ENCODE data around the gene BCKDK. TPM values are rescaled to one million over a fixed set of nuclear protein-coding genes. Genes with fewer than 3 reads are reported as not detected.

Gene BCKDK
- total and polyA plus RNA-seq, 4 donors = 16.2 to 61.8 (median 33.9) TPM

DNA sequence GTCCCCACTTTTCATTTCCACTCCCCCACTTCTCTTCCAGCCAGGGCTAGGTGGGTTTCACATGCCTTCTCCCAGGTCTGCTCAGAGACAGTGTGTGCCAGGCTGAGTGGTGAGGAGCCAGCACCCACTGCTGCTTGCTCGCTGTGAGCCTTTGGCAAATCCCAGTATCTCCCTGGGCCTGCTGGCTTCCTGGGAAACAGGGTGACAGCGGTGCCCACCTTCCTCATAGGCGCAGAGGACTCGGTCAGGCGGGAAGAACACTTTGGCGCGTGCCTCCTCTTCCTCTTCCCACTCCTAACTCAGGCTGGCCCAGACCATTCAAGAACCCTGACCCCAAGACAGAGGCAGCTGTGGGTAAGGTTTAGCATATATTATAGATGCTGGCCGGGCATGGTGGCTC, 19.0 kb upstream of the BCKDK start:
- Histone ChIP-seq H3K36me3 (ENCODE audit: control insufficient read depth in 4 of 4, insufficient read depth in 4 of 4, low read length in 4 of 4) (peaks cover 0 to 22% (median 2%) of the 10 kb centered on the region in 4 donors), H3K4me1 (ENCODE audit: control insufficient read depth in 5 of 5, insufficient read depth in 5 of 5, low read length in 5 of 5) (peaks cover 0 to 4% (median 3%) of the 10 kb centered on the region in 5 donors), H3K27me3 (ENCODE audit: control insufficient read depth in 3 of 3, insufficient read depth in 3 of 3, low read length in 2 of 3) (no peaks in the 10 kb centered on the region), H3K27ac (ENCODE audit: low read depth in 1 of 2, low read length in 1 of 2) (no peak overlapping the region), H3K9ac (ENCODE audit: insufficient read depth in 1 of 2, low read length in 2 of 2) (no peak overlapping the region), H3K4me3 (no peak overlapping the region), H3K9me3 (ENCODE audit: control insufficient read depth in 4 of 4, insufficient read depth in 3 of 4, low read length in 3 of 4) (no peaks in the 10 kb centered on the region)
- WGBS, 2 donors = 89 to 95% methylated on average over 8 of the region's 8 CpGs
- DNase-seq (no peak), ATAC-seq (ENCODE audit: insufficient read depth, low FRiP score) (no peak)
- TF ChIP-seq, protein P1, sequence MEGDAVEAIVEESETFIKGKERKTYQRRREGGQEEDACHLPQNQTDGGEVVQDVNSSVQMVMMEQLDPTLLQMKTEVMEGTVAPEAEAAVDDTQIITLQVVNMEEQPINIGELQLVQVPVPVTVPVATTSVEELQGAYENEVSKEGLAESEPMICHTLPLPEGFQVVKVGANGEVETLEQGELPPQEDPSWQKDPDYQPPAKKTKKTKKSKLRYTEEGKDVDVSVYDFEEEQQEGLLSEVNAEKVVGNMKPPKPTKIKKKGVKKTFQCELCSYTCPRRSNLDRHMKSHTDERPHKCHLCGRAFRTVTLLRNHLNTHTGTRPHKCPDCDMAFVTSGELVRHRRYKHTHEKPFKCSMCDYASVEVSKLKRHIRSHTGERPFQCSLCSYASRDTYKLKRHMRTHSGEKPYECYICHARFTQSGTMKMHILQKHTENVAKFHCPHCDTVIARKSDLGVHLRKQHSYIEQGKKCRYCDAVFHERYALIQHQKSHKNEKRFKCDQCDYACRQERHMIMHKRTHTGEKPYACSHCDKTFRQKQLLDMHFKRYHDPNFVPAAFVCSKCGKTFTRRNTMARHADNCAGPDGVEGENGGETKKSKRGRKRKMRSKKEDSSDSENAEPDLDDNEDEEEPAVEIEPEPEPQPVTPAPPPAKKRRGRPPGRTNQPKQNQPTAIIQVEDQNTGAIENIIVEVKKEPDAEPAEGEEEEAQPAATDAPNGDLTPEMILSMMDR (IDR thresholded peaks at IDR 0.05; ENCODE audit: control extremely low read depth, extremely low read depth) = no peak

DNA sequence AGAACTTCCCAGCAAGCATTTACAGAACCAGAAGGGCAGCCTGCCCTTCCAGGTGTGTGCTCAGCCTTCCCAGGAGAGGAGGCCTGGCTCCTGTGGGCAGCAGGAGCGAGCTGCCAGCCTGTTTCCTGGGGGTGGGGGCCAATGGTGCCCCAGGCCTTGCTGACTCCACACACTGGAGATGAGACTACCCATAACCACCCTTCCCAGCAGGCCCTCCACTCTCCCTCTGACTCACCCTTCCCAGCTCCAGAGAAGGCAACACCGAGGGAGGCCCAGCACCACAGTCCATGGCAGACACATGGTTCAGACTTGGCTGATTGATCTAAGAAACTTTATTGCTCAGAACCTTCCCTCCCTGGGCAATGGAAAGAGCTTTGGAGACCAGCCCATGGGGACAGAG, 17.6 kb upstream of the BCKDK start:
- TF ChIP-seq, protein P1 (IDR thresholded peaks at IDR 0.05; ENCODE audit: control extremely low read depth, extremely low read depth) = no peak
- 91 to 97% methylated on average over 2 of the region's 2 CpGs for WGBS, 2 donors
- peaks cover 0 to 4% (median 3%) of the 10 kb centered on the region in 5 donors for H3K4me1 ChIP-seq (ENCODE audit: control insufficient read depth in 5 of 5, insufficient read depth in 5 of 5, low read length in 5 of 5)
- no peak overlapping the region for H3K9ac ChIP-seq (ENCODE audit: insufficient read depth in 1 of 2, low read length in 2 of 2)
- H3K27ac ChIP-seq (ENCODE audit: low read depth in 1 of 2, low read length in 1 of 2) = no peak overlapping the region
- peaks cover 0 to 13% (median 2%) of the 10 kb centered on the region in 4 donors for H3K36me3 ChIP-seq (ENCODE audit: control insufficient read depth in 4 of 4, insufficient read depth in 4 of 4, low read length in 4 of 4)
- ATAC-seq (ENCODE audit: insufficient read depth, low FRiP score) (no peak), DNase-seq (no peak)
- no peaks in the 10 kb centered on the region for H3K27me3 ChIP-seq (ENCODE audit: control insufficient read depth in 3 of 3, insufficient read depth in 3 of 3, low read length in 2 of 3)
- H3K4me3 ChIP-seq = no peak overlapping the region
- H3K9me3 ChIP-seq (ENCODE audit: control insufficient read depth in 4 of 4, insufficient read depth in 3 of 4, low read length in 3 of 4) = no peaks in the 10 kb centered on the region

DNA sequence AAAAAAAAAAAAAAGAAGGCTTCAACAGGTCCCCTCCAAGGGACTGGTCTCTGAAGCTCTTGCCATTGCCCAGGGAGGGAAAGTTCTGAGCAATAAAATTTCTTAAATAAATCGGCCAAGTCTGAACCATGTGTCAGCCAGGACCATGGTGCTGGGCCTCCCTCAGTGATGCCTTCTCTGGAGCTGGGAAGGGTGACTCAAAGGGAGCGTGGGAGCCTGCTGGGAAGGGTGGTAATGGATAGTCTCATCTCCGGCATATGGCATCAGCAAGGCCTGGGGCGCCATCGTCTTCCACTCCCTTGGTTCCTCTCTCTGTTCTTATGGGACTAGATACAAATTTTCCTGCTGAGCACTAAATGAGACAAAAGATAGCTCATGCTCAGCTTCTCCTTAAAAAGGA, 15.9 kb upstream of the BCKDK start:
- no peak for ATAC-seq (ENCODE audit: insufficient read depth, low FRiP score)
- Histone ChIP-seq H3K4me1 (ENCODE audit: control insufficient read depth in 5 of 5, insufficient read depth in 5 of 5, low read length in 5 of 5) (peaks cover 0 to 4% (median 3%) of the 10 kb centered on the region in 5 donors), H3K9me3 (ENCODE audit: control insufficient read depth in 4 of 4, insufficient read depth in 3 of 4, low read length in 3 of 4) (no peaks in the 10 kb centered on the region), H3K9ac (ENCODE audit: insufficient read depth in 1 of 2, low read length in 2 of 2) (no peak overlapping the region), H3K4me3 (no peak overlapping the region), H3K36me3 (ENCODE audit: control insufficient read depth in 4 of 4, insufficient read depth in 4 of 4, low read length in 4 of 4) (peaks cover 0 to 13% (median 2%) of the 10 kb centered on the region in 4 donors), H3K27ac (ENCODE audit: low read depth in 1 of 2, low read length in 1 of 2) (no peak overlapping the region), H3K27me3 (ENCODE audit: control insufficient read depth in 3 of 3, insufficient read depth in 3 of 3, low read length in 2 of 3) (no peaks in the 10 kb centered on the region)
- TF ChIP-seq, protein P1 (IDR thresholded peaks at IDR 0.05; ENCODE audit: control extremely low read depth, extremely low read depth) = no peak
- no peak for DNase-seq
- WGBS, 2 donors = 94 to 97% methylated on average over 5 of the region's 5 CpGs

DNA sequence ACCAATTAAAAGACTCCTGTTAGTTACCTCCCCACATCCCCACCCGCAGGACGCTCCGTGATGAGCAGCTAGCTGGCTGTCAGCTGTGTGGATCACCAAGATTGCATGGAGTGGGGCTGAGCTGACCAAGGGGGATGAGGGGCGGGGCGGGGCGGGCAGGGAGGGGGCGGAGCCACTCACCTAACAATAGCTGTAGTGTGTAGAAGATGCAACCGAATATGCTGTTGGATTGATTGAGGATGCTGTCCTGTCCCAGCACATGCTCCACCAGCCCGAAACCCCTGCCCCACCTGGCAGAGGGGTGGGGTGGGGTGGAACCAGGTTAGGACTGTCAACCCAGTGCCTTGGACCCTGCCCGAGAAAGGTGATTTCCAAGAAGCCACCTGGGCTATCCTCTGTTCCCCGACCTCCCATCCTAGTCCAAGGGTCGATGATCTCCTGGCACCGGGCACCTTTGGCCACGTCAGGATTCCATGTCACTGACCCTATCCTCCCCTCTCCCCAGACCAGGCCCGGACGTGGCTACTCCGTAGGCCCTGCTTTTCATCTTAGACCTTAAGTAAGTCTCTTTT, 15.0 kb upstream of the BCKDK start:
- Histone ChIP-seq H3K27ac (ENCODE audit: low read depth in 1 of 2, low read length in 1 of 2) (no peak overlapping the region), H3K4me3 (no peak overlapping the region), H3K36me3 (ENCODE audit: control insufficient read depth in 4 of 4, insufficient read depth in 4 of 4, low read length in 4 of 4) (peaks cover 0 to 11% (median 2%) of the 10 kb centered on the region in 4 donors), H3K9ac (ENCODE audit: insufficient read depth in 1 of 2, low read length in 2 of 2) (no peak overlapping the region), H3K27me3 (ENCODE audit: control insufficient read depth in 3 of 3, insufficient read depth in 3 of 3, low read length in 2 of 3) (no peaks in the 10 kb centered on the region), H3K9me3 (ENCODE audit: control insufficient read depth in 4 of 4, insufficient read depth in 3 of 4, low read length in 3 of 4) (no peaks in the 10 kb centered on the region), H3K4me1 (ENCODE audit: control insufficient read depth in 5 of 5, insufficient read depth in 5 of 5, low read length in 5 of 5) (peaks cover 0 to 4% (median 3%) of the 10 kb centered on the region in 5 donors)
- DNase-seq (no peak), ATAC-seq (ENCODE audit: insufficient read depth, low FRiP score) (no peak)
- TF ChIP-seq, protein P1 (IDR thresholded peaks at IDR 0.05; ENCODE audit: control extremely low read depth, extremely low read depth) = no peak
- 58 to 64% methylated on average over 17 of the region's 17 CpGs for WGBS, 2 donors

Measured in lung (tissue), 12 donors.